KMS-11 (cell line): ENCODE results near the gene GPR141.

Source experiments
- H2AFZ ChIP-seq: fragments of 200-600 bp; sonication (generic); 2 replicates; pipeline ENCODE4 v1.6.1; 2016; ENCODE audit warnings: antibody characterized with exemption, mixed run types, low read depth
- H3K27ac ChIP-seq: fragments of 200-600 bp; sonication (generic); 2 replicates; pipeline ENCODE4 v1.6.1; 2016; ENCODE audit warnings: mild to moderate bottlenecking, mixed run types
- H3K27me3 ChIP-seq: fragments of 200-600 bp; sonication (generic); 2 replicates; pipeline ENCODE4 v1.6.1; 2017; ENCODE audit warnings: mild to moderate bottlenecking, low read depth, mixed run types, moderate library complexity; ENCODE audit not compliant: insufficient read depth
- H3K36me3 ChIP-seq: fragments of 200-600 bp; sonication (generic); 2 replicates; pipeline ENCODE4 v1.6.1; 2017; ENCODE audit warnings: mild to moderate bottlenecking, mixed run types; ENCODE audit not compliant: insufficient read depth
- H3K4me1 ChIP-seq: fragments of 200-600 bp; sonication (generic); 2 replicates; pipeline ENCODE4 v1.6.1; 2016; ENCODE audit warnings: mild to moderate bottlenecking, low read depth, mixed run types; ENCODE audit not compliant: poor library complexity, severe bottlenecking
- H3K4me2 ChIP-seq: fragments of 200-600 bp; sonication (generic); 2 replicates; pipeline ENCODE4 v1.7.0; 2016; ENCODE audit warnings: mild to moderate bottlenecking, mixed run types
- H3K4me3 ChIP-seq: fragments of 200-600 bp; sonication (generic); IDR thresholded peaks from 2 replicates; pipeline ENCODE4 v1.6.1; 2017; ENCODE audit warnings: low read depth, low read length, mixed read lengths; ENCODE audit not compliant: insufficient read depth
- H3K79me2 ChIP-seq: fragments of 200-600 bp; sonication (generic); 2 replicates; pipeline ENCODE4 v1.6.1; 2016; ENCODE audit warnings: low read depth, mixed run types; ENCODE audit not compliant: insufficient read depth
- H3K9ac ChIP-seq: fragments of 200-600 bp; sonication (generic); 2 replicates; pipeline ENCODE4 v1.6.1; 2016; ENCODE audit warnings: mild to moderate bottlenecking, mixed run types
- H4K20me1 ChIP-seq: fragments of 200-600 bp; sonication (generic); 2 replicates; pipeline ENCODE4 v1.6.1; 2016; ENCODE audit warnings: mild to moderate bottlenecking, mixed run types; ENCODE audit not compliant: insufficient read depth
- CTCF ChIP-seq: fragments of 200-600 bp; sonication (generic); conservative IDR thresholded peaks from 2 replicates; pipeline ENCODE4 v1.6.1; 2017; ENCODE audit warnings: low read depth, mild to moderate bottlenecking, antibody characterized with exemption, low read length, moderate library complexity, mixed read lengths

The GPR141 gene

GRCh38 chr7:37735196-37735595, 51.6 kb downstream of the GPR141 start:
- Histone ChIP-seq H3K9ac (no peak overlapping the region), H4K20me1 (no peaks in the 10 kb centered on the region), H3K4me3 (no peak overlapping the region), H3K79me2 (no peaks in the 10 kb centered on the region), H3K4me1 (no peaks in the 10 kb centered on the region), H3K36me3 (no peaks in the 10 kb centered on the region), H3K4me2 (no peak overlapping the region), H3K27ac (no peak overlapping the region), H2AFZ (no peak overlapping the region), H3K27me3 (no peaks in the 10 kb centered on the region)
- TF ChIP-seq CTCF, result no peak

- TF ChIP-seq CTCF, result no peak
- H3K4me3 ChIP-seq, result no peak overlapping the region
- no peaks in the 10 kb centered on the region for H3K36me3 ChIP-seq
- no peaks in the 10 kb centered on the region for H3K79me2 ChIP-seq
- H3K27me3 ChIP-seq, result no peaks in the 10 kb centered on the region
- no peak overlapping the region for H3K4me2 ChIP-seq
- H3K27ac ChIP-seq, result no peak overlapping the region
- H3K4me1 ChIP-seq, result no peaks in the 10 kb centered on the region
- no peaks in the 10 kb centered on the region for H4K20me1 ChIP-seq
- H2AFZ ChIP-seq, result no peak overlapping the region
- no peak overlapping the region for H3K9ac ChIP-seq
Measured at GRCh38 chr7:37738321-37738720, 54.8 kb downstream of the GPR141 start.

- Histone ChIP-seq H3K9ac (no peak overlapping the region), H3K27me3 (no peaks in the 10 kb centered on the region), H3K4me2 (no peak overlapping the region), H4K20me1 (no peaks in the 10 kb centered on the region), H3K4me3 (no peak overlapping the region), H3K79me2 (no peaks in the 10 kb centered on the region), H3K4me1 (no peaks in the 10 kb centered on the region), H3K27ac (no peak overlapping the region), H2AFZ (no peak overlapping the region), H3K36me3 (no peaks in the 10 kb centered on the region)
- TF ChIP-seq CTCF, result no peak
Measured at GRCh38 chr7:37740398-37740797, 56.8 kb downstream of the GPR141 start.

GRCh38 chr7:37741776-37742175, 58.2 kb downstream of the GPR141 start:
- no peak overlapping the region for H2AFZ ChIP-seq
- H3K9ac ChIP-seq, result no peak overlapping the region
- no peak overlapping the region for H3K4me2 ChIP-seq
- no peak overlapping the region for H3K4me3 ChIP-seq
- no peaks in the 10 kb centered on the region for H4K20me1 ChIP-seq
- no peak overlapping the region for H3K27ac ChIP-seq
- H3K27me3 ChIP-seq, result no peaks in the 10 kb centered on the region
- H3K4me1 ChIP-seq, result no peaks in the 10 kb centered on the region
- no peaks in the 10 kb centered on the region for H3K36me3 ChIP-seq
- TF ChIP-seq CTCF, result no peak
- no peaks in the 10 kb centered on the region for H3K79me2 ChIP-seq

- no peak overlapping the region for H3K27ac ChIP-seq
- no peaks in the 10 kb centered on the region for H3K27me3 ChIP-seq
- H3K4me2 ChIP-seq, result no peak overlapping the region
- no peaks in the 10 kb centered on the region for H3K36me3 ChIP-seq
- no peak overlapping the region for H2AFZ ChIP-seq
- H4K20me1 ChIP-seq, result no peaks in the 10 kb centered on the region
- H3K4me1 ChIP-seq, result no peaks in the 10 kb centered on the region
- H3K4me3 ChIP-seq, result no peak overlapping the region
- no peak for TF ChIP-seq CTCF
- H3K9ac ChIP-seq, result no peak overlapping the region
- no peaks in the 10 kb centered on the region for H3K79me2 ChIP-seq
Measured at GRCh38 chr7:37751096-37751495, 67.5 kb downstream of the GPR141 start.
